Esophagus muscularis mucosa (tissue), 3 donors: ENCODE results near the gene KLHL26.

Experiments used
- POLR2A ChIP-seq: fragments of 450-650 bp; IDR thresholded peaks from one replicate; pipeline ENCODE4 v1.6.1; 2017; ENCODE audit warnings: antibody characterized with exemption, moderate library complexity, mild to moderate bottlenecking, low read depth
- POLR2AphosphoS5 ChIP-seq, 2 donors: sonication (generic); formaldehyde crosslinking; IDR thresholded peaks; one replicate each; pipeline ENCODE4 v1.6.1; 2017; ENCODE audit warnings: antibody characterized with exemption in 2 of 2
- TF ChIP-seq, protein P1 (sequence below), 3 experiments: fragments of 200-600 bp in 2 of 3; fragments of 450-650 bp in 1 of 3; sonication (generic) in 2 of 3; IDR thresholded peaks; one replicate each; pipeline ENCODE4 v1.5.1; 2017 to 2019; ENCODE audit warnings: antibody characterized with exemption in 3 of 3, mild to moderate bottlenecking in 2 of 3, moderate library complexity in 1 of 3

- TF ChIP-seq, protein P1, sequence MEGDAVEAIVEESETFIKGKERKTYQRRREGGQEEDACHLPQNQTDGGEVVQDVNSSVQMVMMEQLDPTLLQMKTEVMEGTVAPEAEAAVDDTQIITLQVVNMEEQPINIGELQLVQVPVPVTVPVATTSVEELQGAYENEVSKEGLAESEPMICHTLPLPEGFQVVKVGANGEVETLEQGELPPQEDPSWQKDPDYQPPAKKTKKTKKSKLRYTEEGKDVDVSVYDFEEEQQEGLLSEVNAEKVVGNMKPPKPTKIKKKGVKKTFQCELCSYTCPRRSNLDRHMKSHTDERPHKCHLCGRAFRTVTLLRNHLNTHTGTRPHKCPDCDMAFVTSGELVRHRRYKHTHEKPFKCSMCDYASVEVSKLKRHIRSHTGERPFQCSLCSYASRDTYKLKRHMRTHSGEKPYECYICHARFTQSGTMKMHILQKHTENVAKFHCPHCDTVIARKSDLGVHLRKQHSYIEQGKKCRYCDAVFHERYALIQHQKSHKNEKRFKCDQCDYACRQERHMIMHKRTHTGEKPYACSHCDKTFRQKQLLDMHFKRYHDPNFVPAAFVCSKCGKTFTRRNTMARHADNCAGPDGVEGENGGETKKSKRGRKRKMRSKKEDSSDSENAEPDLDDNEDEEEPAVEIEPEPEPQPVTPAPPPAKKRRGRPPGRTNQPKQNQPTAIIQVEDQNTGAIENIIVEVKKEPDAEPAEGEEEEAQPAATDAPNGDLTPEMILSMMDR (IDR thresholded peaks at IDR 0.05): no peak
- TF ChIP-seq POLR2AphosphoS5 (IDR thresholded peaks at IDR 0.05) (no peak), POLR2A (no peak)
Measured at GRCh38 chr19:18645035-18645511, 8.2 kb downstream of the KLHL26 start.
